NCI-H2107 treated with DMSO at 0.1 percent for 48 hours (cell line): ENCODE data around the gene RANBP17.
"Not testable (repeated sequence)": the region's sequence is repeated elsewhere in the genome, so short reads cannot be mapped to it uniquely, and the experiment has no call there.

ENCODE experiments used
- DNase-seq: peaks from one replicate; lab custom pipeline; 2025; ENCODE audit not compliant: unreplicated experiment; lab: John Stamatoyannopoulos, UW

RANBP17 gene

DNA sequence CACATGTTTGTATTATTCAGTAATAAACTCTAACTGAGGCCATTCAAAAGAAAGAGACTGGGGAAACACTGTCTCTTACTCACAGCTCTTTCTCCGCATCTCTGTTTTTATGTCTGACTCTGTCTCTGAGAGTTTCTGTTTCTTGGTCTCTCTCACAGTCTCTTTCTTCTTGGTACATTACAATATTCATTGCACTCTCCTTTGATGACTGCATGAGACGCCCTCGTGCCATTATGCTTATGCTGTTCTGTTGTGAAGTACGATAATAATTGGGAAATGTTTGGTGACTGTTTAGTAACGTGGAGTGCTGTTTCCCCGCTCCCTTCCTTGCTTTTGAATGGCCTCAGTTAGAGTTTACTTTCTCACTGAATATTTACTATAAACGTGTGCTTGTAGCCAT is 421.9 kb downstream of the RANBP17 start:
- DNase-seq, result no peak

DNA sequence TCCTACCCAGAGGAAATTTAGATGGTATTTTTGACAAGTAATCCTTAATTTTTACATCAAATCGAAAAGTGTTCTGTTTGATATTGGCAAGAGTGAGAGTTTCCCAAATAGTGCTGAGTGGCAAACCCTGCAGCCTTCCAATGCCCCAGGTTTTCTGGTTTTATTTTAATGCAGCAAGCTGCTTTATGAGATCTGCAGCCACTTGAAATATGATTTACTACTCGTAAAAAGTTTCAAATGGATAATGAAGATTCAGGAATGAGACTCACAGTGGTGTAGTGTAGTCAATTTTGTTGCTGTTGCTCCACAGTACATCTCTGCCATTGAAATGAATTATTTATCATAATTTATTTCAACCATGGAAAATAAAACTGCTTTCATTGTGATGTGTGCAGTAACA is 423.6 kb downstream of the RANBP17 start:
- no peak for DNase-seq

DNA sequence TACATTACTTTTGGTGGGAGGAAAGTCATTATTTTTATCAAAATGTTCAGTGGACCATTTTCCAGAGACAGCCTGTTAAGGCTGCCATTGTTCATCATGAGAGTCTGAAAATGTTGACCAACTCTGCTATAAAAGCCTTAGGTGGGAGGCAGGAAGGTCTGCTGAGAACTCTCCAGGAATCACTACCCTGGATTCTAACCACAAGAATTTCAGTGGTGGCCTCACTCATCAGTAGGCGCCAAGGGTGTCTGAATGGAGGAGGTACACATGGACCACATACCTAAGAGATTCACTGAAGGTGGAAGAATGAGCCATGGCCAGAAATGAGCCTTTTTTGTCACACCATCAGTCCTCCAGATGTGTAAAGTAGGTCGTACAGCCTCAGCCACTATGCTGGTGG is 426.2 kb downstream of the RANBP17 start:
- DNase-seq, result no peak

DNA sequence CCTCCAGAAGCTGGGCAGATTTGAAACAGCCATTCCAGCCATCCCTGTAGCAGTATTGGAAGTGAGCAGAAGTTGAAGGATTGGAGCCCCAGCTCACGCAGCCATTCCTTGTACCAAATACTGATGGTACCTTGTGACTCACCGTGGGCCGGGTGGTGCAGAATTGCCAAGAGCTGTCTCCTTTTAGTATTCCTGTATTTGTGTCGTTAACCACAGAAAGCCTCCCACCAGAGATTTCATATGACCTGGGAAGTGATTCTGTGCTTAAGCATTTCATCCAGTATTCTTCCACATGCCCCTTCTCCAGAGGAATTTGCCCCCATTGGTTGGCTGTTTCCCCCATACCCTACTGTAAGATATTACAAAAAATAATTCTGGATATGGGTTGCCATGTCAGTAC is 429.6 kb downstream of the RANBP17 start:
- no peak for DNase-seq

GRCh38 chr5:171295299-171295698 is 433.5 kb downstream of the RANBP17 start:
- no peak for DNase-seq

DNA sequence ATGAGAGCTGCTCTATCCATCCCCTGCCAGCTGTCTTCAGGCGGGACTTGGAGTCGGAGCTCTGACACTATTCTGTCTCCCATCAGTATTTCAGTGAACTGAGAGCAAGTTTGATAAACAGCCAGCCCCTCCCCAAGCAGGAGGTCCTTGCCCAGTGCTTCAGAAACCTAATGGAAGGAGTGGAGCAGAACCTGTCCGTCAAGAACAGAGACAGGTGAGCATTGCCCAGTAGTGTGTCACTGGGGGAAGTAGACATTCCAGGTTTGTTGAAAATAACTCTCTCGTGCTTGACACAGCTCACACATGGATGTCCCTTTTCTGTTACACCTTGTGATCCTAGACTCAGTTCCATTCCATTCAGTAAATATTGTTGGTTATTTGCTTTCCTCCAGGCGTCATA is 434.0 kb downstream of the RANBP17 start:
- no peak for DNase-seq

GRCh38 chr5:171297941-171298340 is 436.1 kb downstream of the RANBP17 start:
- not testable (repeated sequence) for DNase-seq

- no peak for DNase-seq
Observed at GRCh38 chr5:171299228-171299627, 437.4 kb downstream of the RANBP17 start.

GRCh38 chr5:171299851-171300250 is 438.0 kb downstream of the RANBP17 start:
- no peak for DNase-seq

DNA sequence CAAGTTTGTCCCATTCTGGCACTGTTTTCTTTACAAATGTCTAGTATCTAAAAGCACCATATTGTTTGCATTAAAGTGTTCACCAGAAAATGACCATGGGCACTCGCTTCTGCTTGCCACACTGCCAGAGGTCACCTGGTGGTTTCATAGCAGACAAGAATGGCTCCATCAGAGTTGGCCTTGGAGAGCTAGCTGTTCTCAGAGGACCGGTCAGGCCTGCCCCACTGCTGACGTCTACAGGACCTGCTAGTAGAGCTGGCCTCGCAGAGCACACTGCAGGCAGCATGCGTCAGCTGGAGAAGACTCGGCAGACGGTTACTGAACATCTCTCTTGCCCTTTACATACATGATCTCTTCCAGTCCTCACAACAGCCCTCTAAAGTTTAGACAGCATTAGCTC is 438.5 kb downstream of the RANBP17 start:
- no peak for DNase-seq

- no peak for DNase-seq
Observed at GRCh38 chr5:171306166-171306565, 444.3 kb downstream of the RANBP17 start.

- DNase-seq, result no peak
Observed at GRCh38 chr5:171306781-171307591, 445.2 kb downstream of the RANBP17 start.

DNA sequence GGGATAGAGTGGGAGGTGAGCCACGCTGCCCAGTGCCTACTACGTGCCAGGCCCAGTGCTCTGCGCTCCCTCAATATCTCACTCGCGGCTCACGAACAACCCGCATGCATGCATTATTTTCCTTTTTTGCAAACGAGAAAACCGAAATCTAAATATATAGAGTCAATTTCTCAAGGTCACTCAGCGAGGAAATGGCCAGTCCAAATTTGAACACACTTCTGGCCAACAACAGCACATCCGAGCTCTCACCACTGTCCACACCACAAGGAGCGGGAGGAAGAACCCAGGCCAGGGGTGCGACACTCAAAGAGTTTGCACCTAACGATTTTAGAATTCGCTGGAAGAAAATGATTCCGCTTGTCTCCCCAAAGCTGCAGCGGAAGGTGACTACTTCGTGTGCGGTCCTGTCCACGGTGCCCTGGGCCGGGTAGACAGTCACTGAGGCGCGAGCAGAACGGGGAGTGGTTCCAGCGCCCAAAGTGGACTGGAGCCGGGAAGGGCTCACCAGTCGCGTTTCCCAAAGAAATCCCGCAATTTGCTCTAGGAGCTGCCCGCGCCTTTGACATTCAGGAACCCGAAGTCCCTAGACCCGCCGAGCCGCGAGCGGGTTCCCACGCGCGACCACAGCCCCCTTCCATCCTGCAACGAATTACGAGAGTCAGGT is 446.1 kb downstream of the RANBP17 start:
- no peak for DNase-seq

DNA sequence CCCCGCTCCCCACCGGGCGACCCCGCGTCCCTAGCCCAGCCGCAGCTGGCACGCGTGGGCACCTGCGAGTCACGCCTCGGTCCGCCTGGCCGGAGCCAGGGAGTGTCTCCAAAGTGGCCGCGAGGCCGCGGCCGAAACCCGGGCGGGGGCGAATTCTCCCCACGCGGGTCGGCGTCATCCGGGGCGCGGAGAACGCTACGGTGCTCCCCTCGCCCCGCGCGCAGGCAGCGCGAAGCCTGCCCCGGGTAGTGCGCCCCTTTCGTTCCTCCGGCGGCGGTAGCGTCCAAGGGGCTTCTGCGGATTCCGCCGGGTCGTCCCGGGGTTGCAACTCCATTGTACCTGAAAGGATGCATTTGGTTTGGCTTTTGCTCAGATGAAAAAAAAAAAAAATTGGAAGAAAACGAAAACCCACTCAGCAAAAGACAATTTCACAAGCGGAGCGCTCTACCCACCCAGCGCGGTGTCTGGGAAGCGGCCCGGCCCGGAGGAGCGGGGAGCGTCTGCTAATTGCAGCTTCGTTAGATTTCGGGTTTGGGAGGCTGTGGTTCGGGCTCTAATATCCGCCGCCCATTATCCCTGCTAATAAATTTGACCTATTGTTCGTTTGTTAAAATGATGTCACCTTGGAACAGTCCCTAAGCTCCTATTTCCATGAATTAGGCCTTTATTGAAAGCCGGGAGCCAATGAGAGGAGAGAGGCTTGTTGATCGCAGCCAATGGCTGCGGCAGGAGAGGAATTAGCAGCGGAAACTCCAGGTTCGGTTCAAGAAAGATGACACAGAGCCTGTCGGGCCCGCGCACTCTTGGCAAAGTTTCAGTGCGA is 446.8 kb downstream of the RANBP17 start, which contains the start of gene TLX3:
Gene TLX3, plus strand, starts transcription at position 796 of the 823 bp plus-strand sequence. CDS start 118 bp downstream, outside the sequence.
- no peak for DNase-seq

- DNase-seq, result no peak
Observed at GRCh38 chr5:171309276-171310211, 447.7 kb downstream of the RANBP17 start.

DNA sequence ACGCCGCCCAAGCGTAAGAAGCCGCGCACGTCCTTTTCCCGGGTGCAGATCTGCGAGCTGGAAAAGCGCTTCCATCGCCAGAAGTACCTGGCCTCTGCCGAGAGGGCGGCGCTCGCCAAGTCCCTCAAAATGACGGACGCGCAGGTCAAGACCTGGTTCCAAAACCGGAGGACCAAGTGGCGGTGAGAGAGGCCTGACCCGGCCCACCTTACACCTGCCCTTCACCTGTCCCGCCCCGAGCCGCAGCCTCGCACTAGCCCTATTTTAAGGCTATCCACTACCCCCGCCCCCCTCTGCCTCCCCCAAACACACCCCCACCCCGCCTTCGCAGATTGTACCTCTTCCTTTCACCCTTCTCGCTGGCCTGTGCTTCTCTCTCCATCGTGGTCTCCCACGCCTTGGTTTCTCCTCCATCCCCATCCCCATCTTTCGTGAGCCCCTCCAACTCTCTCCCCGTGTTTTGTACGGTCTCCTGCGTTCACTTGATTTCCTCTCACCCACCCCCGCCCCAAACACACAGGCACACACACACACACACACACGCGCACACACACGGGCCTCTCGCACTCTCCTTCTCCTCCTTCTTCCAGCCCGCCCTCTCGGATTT is 448.5 kb downstream of the RANBP17 start:
- no peak for DNase-seq

DNA sequence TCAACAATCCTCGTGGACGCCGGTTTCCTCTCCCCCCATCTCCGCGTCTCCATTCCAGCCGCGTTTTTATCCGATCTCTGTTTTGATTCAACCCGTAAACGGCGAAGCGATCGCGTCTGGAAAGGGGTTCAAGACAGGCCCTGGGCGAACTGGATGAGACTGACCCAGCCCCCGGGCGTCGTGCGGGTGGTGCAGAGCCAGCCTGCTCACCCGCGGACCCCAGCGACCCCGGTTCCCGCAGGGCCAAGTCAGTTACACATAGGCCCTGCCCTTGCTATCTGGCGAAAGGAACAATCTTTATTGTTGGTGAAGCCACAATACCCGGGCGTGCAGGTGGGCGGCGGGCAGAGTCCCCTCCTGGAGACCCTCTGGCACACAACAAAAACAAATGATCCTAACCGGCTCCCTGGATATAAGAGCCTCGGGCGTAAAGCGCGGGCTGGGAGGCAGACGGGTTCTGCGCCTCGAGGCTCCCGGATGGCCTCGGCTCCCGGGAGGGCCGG is 449.1 kb downstream of the RANBP17 start:
- DNase-seq, result no peak

DNA sequence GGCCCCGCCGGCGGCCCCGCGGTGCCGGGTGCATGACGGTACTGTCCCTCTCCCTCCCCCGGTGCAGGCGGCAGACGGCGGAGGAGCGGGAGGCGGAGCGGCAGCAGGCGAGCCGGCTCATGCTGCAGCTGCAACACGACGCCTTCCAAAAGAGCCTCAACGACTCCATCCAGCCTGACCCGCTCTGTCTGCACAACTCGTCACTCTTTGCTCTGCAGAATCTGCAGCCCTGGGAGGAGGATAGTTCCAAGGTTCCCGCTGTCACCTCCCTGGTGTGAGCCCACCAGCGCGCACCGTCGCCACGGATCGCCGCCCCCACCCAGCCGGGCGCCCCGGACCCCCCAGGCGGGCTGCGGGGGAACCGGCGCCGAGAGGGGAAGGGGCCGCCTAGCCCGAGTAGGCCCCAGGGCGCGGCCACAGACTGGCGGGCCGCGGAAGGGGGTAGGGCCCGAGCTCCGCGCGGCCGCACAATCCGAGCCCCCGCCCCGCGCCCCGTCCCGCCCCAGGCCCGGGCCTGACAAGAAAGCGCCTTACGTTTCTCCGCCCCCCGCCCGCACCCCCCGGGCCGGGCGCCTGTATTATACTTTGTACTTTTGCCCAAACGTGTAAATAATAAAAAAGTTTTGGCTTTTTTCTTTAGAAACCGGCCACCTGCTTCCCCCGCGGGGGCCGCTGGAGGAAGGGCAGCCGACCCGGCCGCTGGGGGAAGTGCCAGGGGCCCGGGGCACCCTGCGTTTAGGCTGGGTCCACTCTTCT is 449.7 kb downstream of the RANBP17 start:
- peak; percentile 6 for DNase-seq
